Heart right ventricle (tissue), 16 donors: Measurements from ENCODE around the gene HEXIM1. TPM values are rescaled to one million over a fixed set of nuclear protein-coding genes. Genes with fewer than 3 reads are reported as not detected.

Source experiments
- ATAC-seq, 8 donors: fragments of 200-7000 bp; cut with Tn5 transposase; one replicate each; pipeline ENCODE4 v1.9.1; 2020; ENCODE audit warnings: mild to moderate bottlenecking in 8 of 8, moderate library complexity in 8 of 8, moderate number of reproducible peaks in 1 of 8
- DNase-seq, 2 donors: peaks; one replicate each; pipeline ENCODE4 v3.0.0-alpha.2; 2020
- H3K27ac ChIP-seq, 10 donors: fragments of 200-600 bp; sonication (generic) in 2 of 10; one replicate each; pipeline versions ENCODE4 v1.5.0 to v1.8.0; 2020 to 2022; ENCODE audit warnings: mild to moderate bottlenecking in 3 of 10
- H3K27me3 ChIP-seq, 7 donors: fragments of 200-600 bp; one replicate each; pipeline ENCODE4 v1.8.0; 2021 to 2022; ENCODE audit warnings: mild to moderate bottlenecking in 2 of 7
- H3K36me3 ChIP-seq, 9 donors: fragments of 200-600 bp; sonication (generic) in 1 of 9; one replicate each; pipeline versions ENCODE4 v1.5.0 to v1.8.0; 2020 to 2022; ENCODE audit warnings: mild to moderate bottlenecking in 2 of 9
- H3K4me1 ChIP-seq, 9 donors: fragments of 200-600 bp; sonication (generic) in 1 of 9; one replicate each; pipeline versions ENCODE4 v1.5.0 to v1.8.0; 2020 to 2022; ENCODE audit warnings: mild to moderate bottlenecking in 4 of 9
- H3K4me3 ChIP-seq, 10 donors: fragments of 200-600 bp; sonication (generic) in 2 of 10; one replicate each; pipeline versions ENCODE4 v1.5.0 to v1.8.0; 2020 to 2022; ENCODE audit warnings: mild to moderate bottlenecking in 7 of 10, moderate library complexity in 2 of 10
- H3K9me3 ChIP-seq, 11 donors: fragments of 200-600 bp in 10 of 11; sonication (generic) in 2 of 11; one replicate each; pipeline versions ENCODE4 v1.5.0 to v1.8.0; 2013 to 2022; ENCODE audit warnings: mild to moderate bottlenecking in 2 of 11, control low read depth in 1 of 11, moderate library complexity in 1 of 11
- WGBS, 2 donors: extraction: QIAGEN DNeasy Blood & Tissue Kit; methylation state at CpG; one replicate each; pipeline ENCODE4 v1.1.7; 2013; ENCODE audit warnings: inconsistent platforms in 1 of 2; 5-methylcytosine and 5-hydroxymethylcytosine counted together
- intact Hi-C, 10 donors: fragments of 100-400 bp; cut with DNase I; formaldehyde crosslinking; loops; one replicate each; pipeline versions ENCODE4 v1.11.1 to v1.14.2; 2022
- polyA plus RNA-seq, 2 donors: library from polyadenylated mRNA; stranded (reverse); fragments of 200-250 nt; gene quantifications; one replicate each; pipeline ENCODE4 v1.2.3, GENCODE V29; 2013
- total RNA-seq, 10 donors: library from RNA; stranded (reverse); fragmentation: NEBNext Ultra II Directional in 3 of 10; extraction: Animal tissue kit (Norgen Biotek cat#: 25700) in 3 of 10; gene quantifications; one replicate each; pipeline versions ENCODE4 v1.2.1 to v1.2.4, GENCODE V29; 2021 to 2023
- TF ChIP-seq, protein P1 (sequence below), 9 donors: fragments of 200-600 bp; sonication (generic) in 2 of 9; IDR thresholded peaks; one replicate each; pipeline versions ENCODE4 v1.5.0 to v1.8.0; 2021 to 2022; ENCODE audit warnings: antibody characterized with exemption in 9 of 9, mild to moderate bottlenecking in 5 of 9, moderate library complexity in 1 of 9
- donor health status: Arrhythmogenic right ventricular cardiomyopathy.
- donor health status: ischemic (EF 13 %, LVEDD 7.1; RV severe dilation, severe dysfunction).
- donor health status: healthy with polysubstance abuse.
- donor health status: DM: no; HTN: yes; CAD: no.
- donor health status: DM: no; HTN: no; CAD: no.
- donor health status: ischemic (EF 25% LVEDD 6.9; RV normal size, moderate dysfunction).
- donor health status: ischemic (EF 25% LVEDD 5.7; RV mildly dilated, moderate dysfunction).
- donor health status: healthy.
- donor health status: DM: yes; HTN: yes; CAD: no.
- donor health status: Ischemic cardiomyopathy.
- donor health status: ischemic (EF 35%, LVEDD 5.7; RV mildly dilated, moderate dysfunction).
- donor health status: nonischemic (EF 11% LVEDD 7.7; RV severe dilation, severe dysfunction).
- donor health status: DM: yes; HTN: yes; CAD: no.
- donor health status: PGD.
- donor health status: ischemic (EF 29% LVEDD 5.4; RV normal size, mild dysfunction).
- donor health status: nonischemic (EF 23%, LVEDD 6.1; RV moderate dilation, normal function).

Gene HEXIM1
- total and polyA plus RNA-seq, 12 donors, result 8.4 to 37.4 (median 18.3) TPM

GRCh38 chr17:45117334-45117733 is 30.9 kb upstream of the HEXIM1 start:
- 96 to 97% methylated on average over 4 of the region's 4 CpGs for WGBS, 2 donors
- H3K27me3 ChIP-seq, result peaks cover 0 to 10% (median 0%) of the 10 kb centered on the region in 7 donors

GRCh38 chr17:45117848-45118646 is 30.2 kb upstream of the HEXIM1 start:
- DNase-seq, result no peak

More at GRCh38 chr17:45117334-45117733, 30.9 kb upstream of the HEXIM1 start:
- intact Hi-C loops, result no loop called here
- TF ChIP-seq, protein P1, sequence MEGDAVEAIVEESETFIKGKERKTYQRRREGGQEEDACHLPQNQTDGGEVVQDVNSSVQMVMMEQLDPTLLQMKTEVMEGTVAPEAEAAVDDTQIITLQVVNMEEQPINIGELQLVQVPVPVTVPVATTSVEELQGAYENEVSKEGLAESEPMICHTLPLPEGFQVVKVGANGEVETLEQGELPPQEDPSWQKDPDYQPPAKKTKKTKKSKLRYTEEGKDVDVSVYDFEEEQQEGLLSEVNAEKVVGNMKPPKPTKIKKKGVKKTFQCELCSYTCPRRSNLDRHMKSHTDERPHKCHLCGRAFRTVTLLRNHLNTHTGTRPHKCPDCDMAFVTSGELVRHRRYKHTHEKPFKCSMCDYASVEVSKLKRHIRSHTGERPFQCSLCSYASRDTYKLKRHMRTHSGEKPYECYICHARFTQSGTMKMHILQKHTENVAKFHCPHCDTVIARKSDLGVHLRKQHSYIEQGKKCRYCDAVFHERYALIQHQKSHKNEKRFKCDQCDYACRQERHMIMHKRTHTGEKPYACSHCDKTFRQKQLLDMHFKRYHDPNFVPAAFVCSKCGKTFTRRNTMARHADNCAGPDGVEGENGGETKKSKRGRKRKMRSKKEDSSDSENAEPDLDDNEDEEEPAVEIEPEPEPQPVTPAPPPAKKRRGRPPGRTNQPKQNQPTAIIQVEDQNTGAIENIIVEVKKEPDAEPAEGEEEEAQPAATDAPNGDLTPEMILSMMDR (IDR thresholded peaks at IDR 0.05), result no peak
- Histone ChIP-seq H3K4me3 (no peak overlapping the region), H3K36me3 (peaks cover 0 to 70% (median 5%) of the 10 kb centered on the region in 9 donors), H3K4me1 (peaks cover 0 to 8% (median 4%) of the 10 kb centered on the region in 9 donors), H3K27ac (no peak overlapping the region), H3K9me3 (no peaks in the 10 kb centered on the region)
- no peak for ATAC-seq
- DNase-seq, result no peak

DNA sequence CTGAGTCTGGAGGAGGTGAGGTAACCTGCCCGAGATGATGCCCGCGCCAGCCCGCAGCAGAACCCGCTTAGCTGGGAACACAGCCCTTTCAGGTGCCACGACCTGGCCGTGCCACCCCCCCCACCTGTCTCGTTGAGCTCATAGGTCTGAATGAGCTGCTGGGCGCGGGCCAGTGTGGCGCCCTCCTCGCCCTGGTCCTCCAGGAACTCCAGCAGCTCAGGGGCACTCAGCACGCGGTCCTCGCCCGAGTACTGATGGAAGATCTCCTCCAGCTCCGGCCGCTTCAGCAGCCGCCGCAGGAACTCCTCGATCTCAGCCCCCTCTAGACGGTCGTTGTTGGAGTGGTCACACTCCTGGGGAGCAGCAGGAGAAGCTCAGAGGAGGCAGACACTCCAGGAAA is 29.6 kb upstream of the HEXIM1 start:
- Histone ChIP-seq H3K27me3 (peaks cover 0 to 10% (median 0%) of the 10 kb centered on the region in 7 donors), H3K4me3 (no peak overlapping the region), H3K4me1 (peaks cover under 1 to 20% (median 16%) of the 10 kb centered on the region in 9 donors), H3K36me3 (peaks cover 0 to 58% (median 0%) of the 10 kb centered on the region in 9 donors), H3K27ac (no peak overlapping the region), H3K9me3 (no peaks in the 10 kb centered on the region)
- 94% methylated on average over 23 of the region's 23 CpGs for WGBS, 2 donors
- DNase-seq (no peak), ATAC-seq (no peak)
- intact Hi-C loops, result no loop called here
- TF ChIP-seq, protein P1 (IDR thresholded peaks at IDR 0.05), result no peak

More at GRCh38 chr17:45117848-45118646, 30.2 kb upstream of the HEXIM1 start:
- ATAC-seq, result no peak
- H3K27ac ChIP-seq, result no peak overlapping the region
- peaks cover 0 to 63% (median 0%) of the 10 kb centered on the region in 9 donors for H3K36me3 ChIP-seq
- H3K4me3 ChIP-seq, result no peak overlapping the region
- H3K9me3 ChIP-seq, result no peaks in the 10 kb centered on the region
- 91 to 93% methylated on average over 20 of the region's 20 CpGs for WGBS, 2 donors
- intact Hi-C loops, result no loop called here
- peaks cover 0 to 13% (median 10%) of the 10 kb centered on the region in 9 donors for H3K4me1 ChIP-seq
- TF ChIP-seq, protein P1 (IDR thresholded peaks at IDR 0.05), result no peak
- H3K27me3 ChIP-seq, result peaks cover 0 to 10% (median 0%) of the 10 kb centered on the region in 7 donors

- no peak overlapping the region for H3K27ac ChIP-seq
- peaks cover 0 to 45% (median 0%) of the 10 kb centered on the region in 9 donors for H3K36me3 ChIP-seq
- intact Hi-C loops, result loop anchor here in 1 of 10 donors (10.0 kb wide), 1 partner anchor 345 kb away; no protein-coding TSS in a partner anchor
- H3K4me3 ChIP-seq, result no peak overlapping the region
- H3K9me3 ChIP-seq, result no peaks in the 10 kb centered on the region
- DNase-seq (no peak), ATAC-seq (no peak)
- H3K27me3 ChIP-seq, result peaks cover 0 to 10% (median 0%) of the 10 kb centered on the region in 7 donors
- TF ChIP-seq, protein P1 (IDR thresholded peaks at IDR 0.05), result no peak
- H3K4me1 ChIP-seq, result peaks cover 10 to 32% (median 27%) of the 10 kb centered on the region in 9 donors
- WGBS, 2 donors, result 89 to 93% methylated on average over 8 of the region's 8 CpGs
These were observed 28.3 kb upstream of the HEXIM1 start for GRCh38 chr17:45119964-45120363.
